H1 (cell line): ENCODE data around the gene PLBD1. TPM values are rescaled to one million over a fixed set of nuclear protein-coding genes. Genes with fewer than 3 reads are reported as not detected.

ENCODE experiments used
- CTCF ChIA-PET: fragments of 300-600 bp; sonication (Branson Sonifier 250); formaldehyde crosslinking; loops from one replicate; lab custom pipeline; 2021; ENCODE audit not compliant: partially characterized antibody; lab: Charles Lee
- POLR2A ChIA-PET: fragments of 300-600 bp; sonication (Branson Sonifier 250); formaldehyde crosslinking; loops from one replicate; lab custom pipeline; 2021; ENCODE audit warnings: inconsistent platforms; ENCODE audit not compliant: partially characterized antibody; lab: Charles Lee
- DNase-seq, 2 experiments: peaks; one replicate each; pipeline versions ENCODE4 v3.0.0 to v3.0.0-alpha.2; 2010 to 2022; ENCODE audit warnings: low spot score in 2 of 2, low read depth in 1 of 2, mixed read lengths in 1 of 2
- FAIRE-seq: peaks from 2 replicates; lab custom pipeline; 2011; peaks lifted over from hg19 to GRCh38; lab: Jason Lieb, UNC
- H2AFZ ChIP-seq: 2 replicates; pipeline ENCODE4 v1.8.1; 2012; ENCODE audit warnings: low read length, inconsistent platforms
- H2AK5ac ChIP-seq: 2 replicates; pipeline ENCODE4 v1.6.1; 2013; ENCODE audit warnings: low read depth, low read length
- H2BK120ac ChIP-seq: replicated peaks from 2 replicates; pipeline ENCODE3; 2013; ENCODE audit warnings: low read depth, low read length, inconsistent platforms
- H2BK12ac ChIP-seq: 2 replicates; pipeline ENCODE4 v1.6.1; 2013; ENCODE audit warnings: low read depth, low read length
- H2BK15ac ChIP-seq: 2 replicates; pipeline ENCODE4 v1.6.1; 2013; ENCODE audit warnings: low read length
- H2BK20ac ChIP-seq: 2 replicates; pipeline ENCODE4 v1.6.1; 2013; ENCODE audit warnings: low read length
- H2BK5ac ChIP-seq: 2 replicates; pipeline ENCODE4 v1.6.1; 2013; ENCODE audit warnings: low read depth, low read length
- H3K14ac ChIP-seq: 2 replicates; pipeline ENCODE4 v1.6.1; 2013; ENCODE audit warnings: inconsistent platforms; ENCODE audit not compliant: insufficient read length
- H3K18ac ChIP-seq: 2 replicates; pipeline ENCODE4 v1.6.1; 2013; ENCODE audit warnings: low read length; ENCODE audit errors: extremely low read depth
- H3K23ac ChIP-seq: 2 replicates; pipeline ENCODE4 v1.6.1; 2013; ENCODE audit warnings: inconsistent platforms; ENCODE audit not compliant: insufficient read length
- H3K23me2 ChIP-seq: 2 replicates; pipeline ENCODE4 v1.6.1; 2013; ENCODE audit warnings: low read depth, low read length
- H3K27ac ChIP-seq: 2 replicates; pipeline ENCODE4 v1.6.1; 2011; ENCODE audit warnings: low read depth, low read length, inconsistent platforms
- H3K27me3 ChIP-seq, 4 experiments: replicated peaks in 1 of 4; 1 replicate in 1 of 4; 2 replicates in 3 of 4; pipeline versions ENCODE4 v1.6.1 to v1.8.1; 2011 to 2013; ENCODE audit warnings: low read length in 3 of 4, mild to moderate bottlenecking in 3 of 4, inconsistent platforms in 2 of 4, mixed read lengths in 2 of 4, moderate library complexity in 1 of 4; ENCODE audit not compliant: control insufficient read depth in 3 of 4, insufficient read depth in 3 of 4; ENCODE audit errors: extremely low read depth in 1 of 4
- H3K36me3 ChIP-seq, 4 experiments: 2 replicates each; pipeline versions ENCODE4 v1.6.1 to v1.8.1; 2011 to 2013; ENCODE audit warnings: mild to moderate bottlenecking in 4 of 4, low read length in 3 of 4, moderate library complexity in 2 of 4, control low read depth in 1 of 4, inconsistent platforms in 1 of 4; ENCODE audit not compliant: insufficient read depth in 4 of 4, control insufficient read depth in 2 of 4
- H3K4ac ChIP-seq: replicated peaks from 2 replicates; pipeline ENCODE3; 2013; ENCODE audit warnings: low read length, low read depth, mixed read lengths, inconsistent platforms; ENCODE audit not compliant: insufficient read length
- H3K4me1 ChIP-seq, 4 experiments: replicated peaks in 1 of 4; 1 replicate in 1 of 4; 2 replicates in 3 of 4; pipeline versions ENCODE4 v1.6.1 to v1.8.1; 2011 to 2013; ENCODE audit warnings: low read length in 3 of 4, inconsistent platforms in 2 of 4, mixed read lengths in 1 of 4; ENCODE audit not compliant: insufficient read depth in 4 of 4, control insufficient read depth in 3 of 4
- H3K4me2 ChIP-seq, 2 experiments: 2 replicates each; pipeline versions ENCODE4 v1.6.1 to v1.8.1; 2011 to 2013; ENCODE audit warnings: low read depth in 2 of 2, low read length in 2 of 2, control low read depth in 1 of 2, inconsistent platforms in 1 of 2, mild to moderate bottlenecking in 1 of 2; ENCODE audit not compliant: insufficient read depth in 1 of 2
- H3K4me3 ChIP-seq, 4 experiments: fragments of 200-600, 300-600 bp in 1 of 4; sonication (generic), shearing (Covaris generic), sonication (Bioruptor Twin) in 1 of 4; 2 replicates each; pipeline versions ENCODE4 v1.5.1 to v1.8.1; 2011 to 2016; ENCODE audit warnings: low read length in 4 of 4, low read depth in 3 of 4, control low read depth in 2 of 4, inconsistent platforms in 2 of 4, mild to moderate bottlenecking in 2 of 4, mixed read lengths in 1 of 4, moderate library complexity in 1 of 4; ENCODE audit not compliant: insufficient read depth in 2 of 4; ENCODE audit errors: extremely low read depth in 1 of 4
- H3K56ac ChIP-seq: replicated peaks from 2 replicates; pipeline ENCODE3; 2013; ENCODE audit warnings: low read depth, mild to moderate bottlenecking, mixed read lengths, low read length, inconsistent platforms; ENCODE audit not compliant: insufficient read length
- H3K79me1 ChIP-seq: 2 replicates; pipeline ENCODE4 v1.6.1; 2013; ENCODE audit warnings: low read depth, low read length, control low read depth
- H3K79me2 ChIP-seq, 2 experiments: 2 replicates each; pipeline versions ENCODE4 v1.6.1 to v1.8.1; 2012 to 2013; ENCODE audit warnings: low read length in 2 of 2, mild to moderate bottlenecking in 2 of 2, inconsistent platforms in 1 of 2; ENCODE audit not compliant: insufficient read depth in 2 of 2, control insufficient read depth in 1 of 2
- H3K9ac ChIP-seq, 4 experiments: replicated peaks in 1 of 4; 1 replicate in 1 of 4; 2 replicates in 3 of 4; pipeline versions ENCODE4 v1.6.1 to v1.8.1; 2011 to 2013; ENCODE audit warnings: low read depth in 3 of 4, low read length in 3 of 4, control low read depth in 2 of 4, mild to moderate bottlenecking in 2 of 4, moderate library complexity in 2 of 4, inconsistent platforms in 1 of 4; ENCODE audit errors: extremely low read depth in 1 of 4
- H3K9me3 ChIP-seq, 2 experiments: 2 replicates each; pipeline versions ENCODE4 v1.6.1 to v1.8.1; 2012 to 2013; ENCODE audit warnings: mild to moderate bottlenecking in 2 of 2, moderate library complexity in 2 of 2, control low read depth in 1 of 2, inconsistent platforms in 1 of 2, low read depth in 1 of 2, low read length in 1 of 2, mixed read lengths in 1 of 2; ENCODE audit not compliant: insufficient read depth in 2 of 2
- H4K20me1 ChIP-seq, 2 experiments: replicated peaks in 1 of 2; 2 replicates each; pipeline versions ENCODE3 to v1.8.1; 2011 to 2013; ENCODE audit warnings: inconsistent platforms in 2 of 2, low read length in 2 of 2, mild to moderate bottlenecking in 1 of 2; ENCODE audit not compliant: insufficient read depth in 2 of 2, control insufficient read depth in 1 of 2
- H4K5ac ChIP-seq: 2 replicates; pipeline ENCODE4 v1.6.1; 2013; ENCODE audit warnings: low read length, low read depth, mixed read lengths, inconsistent platforms; ENCODE audit not compliant: insufficient read length
- H4K8ac ChIP-seq: 2 replicates; pipeline ENCODE4 v1.8.0; 2013; ENCODE audit warnings: mild to moderate bottlenecking, moderate library complexity, low read length, inconsistent platforms; ENCODE audit not compliant: insufficient read depth; ENCODE audit errors: extremely low read depth
- H4K91ac ChIP-seq: replicated peaks from 2 replicates; pipeline ENCODE3; 2013; ENCODE audit warnings: low read length, mixed read lengths, inconsistent platforms; ENCODE audit not compliant: insufficient read length
- BCL11A ChIP-seq, 2 experiments: IDR thresholded peaks; one replicate each; pipeline ENCODE4 v1.6.1; 2011; ENCODE audit warnings: low read depth in 2 of 2, low read length in 2 of 2, mild to moderate bottlenecking in 2 of 2
- EP300 ChIP-seq, 2 experiments: IDR thresholded peaks; 1 replicate in 1 of 2; 2 replicates in 1 of 2; pipeline ENCODE4 v1.6.1; 2011 to 2012; ENCODE audit warnings: low read depth in 2 of 2, low read length in 2 of 2, mild to moderate bottlenecking in 2 of 2, borderline replicate concordance in 1 of 2, inconsistent platforms in 1 of 2, moderate library complexity in 1 of 2
- JUN ChIP-seq: IDR thresholded peaks from 2 replicates; pipeline ENCODE4 v1.6.1; 2011; ENCODE audit warnings: low read depth, mild to moderate bottlenecking, improper control_type of control experiment, low read length
- POLR2AphosphoS5 ChIP-seq: IDR thresholded peaks from 2 replicates; pipeline ENCODE4 v1.6.1; 2011; ENCODE audit warnings: low read depth, low read length
- RBBP5 ChIP-seq: IDR thresholded peaks from 2 replicates; pipeline ENCODE4 v1.7.1; 2012; ENCODE audit warnings: low read depth, mild to moderate bottlenecking, inconsistent platforms, low read length, moderate library complexity, borderline replicate concordance
- whole genome bisulfite sequencing, 2 experiments: shearing (Covaris generic) in 1 of 2; methylation state at CpG; one replicate each; pipeline versions ENCODE4 v1.1.6 to v1.1.7; 2013 to 2015; ENCODE audit warnings: low lambda C conversion rate in 2 of 2, mixed read lengths in 2 of 2, inconsistent platforms in 1 of 2, low coverage in 1 of 2, missing lambda C conversion rate in 1 of 2; ENCODE audit not compliant: insufficient replicate concordance in 2 of 2, insufficient coverage in 1 of 2, insufficient read length in 1 of 2; ENCODE audit errors: extremely low coverage in 1 of 2, missing lambda C conversion rate in 1 of 2; 5-methylcytosine and 5-hydroxymethylcytosine counted together
- polyA plus RNA-seq, 7 experiments: library from polyadenylated mRNA; depleted of rRNA in 3 of 7; stranded (reverse) in 5 of 7; unstranded in 2 of 7; fragments of >200 nt in 5 of 7; fragments of 200-250 nt in 2 of 7; gene quantifications; 1 replicate in 5 of 7; 2 replicates in 1 of 7; 4 replicates in 1 of 7; pipeline versions ENCODE4 v1.2.1 to v1.2.3, GENCODE V29; 2011 to 2013; ENCODE audit warnings: missing spikeins in 2 of 7, mixed read lengths in 2 of 7
- total RNA-seq: library from RNA; stranded (reverse); fragmentation: NEBNext Ultra II Directional; extraction: Animal tissue kit (Norgen Biotek cat#: 25700); gene quantifications from 2 replicates; pipeline ENCODE4 v1.2.1, GENCODE V29; 2021

PLBD1 gene
- total and polyA plus RNA-seq, 2 of the 8 experiments (the other 6 are each of a cell fraction or from before 2014, with no cell fraction given) = 6.3 to 12.3 TPM

- Histone ChIP-seq H3K23ac (no peak overlapping the region), H2AFZ (no peak overlapping the region), H3K4me2 (no peak overlapping the region), H4K8ac (no peak overlapping the region), H4K5ac (no peak overlapping the region), H2BK15ac (no peak overlapping the region), H3K79me2 (no peaks in the 10 kb centered on the region), H3K36me3 (no peaks in the 10 kb centered on the region), H3K4me1 (no peaks in the 10 kb centered on the region)
- no peak for DNase-seq
- no peak for FAIRE-seq
- 82% methylated on average over 8 of the region's 8 CpGs; no CpG with 5 or more reads in 1 of the 2 experiments for WGBS, 2 experiments
- TF ChIP-seq JUN (no peak), POLR2AphosphoS5 (no peak), EP300 (IDR thresholded peaks at IDR 0.05; ENCODE audit: borderline replicate concordance in 1 of 2, low read depth in 2 of 2, low read length in 2 of 2) (no peak), RBBP5 (no peak), BCL11A (IDR thresholded peaks at IDR 0.05; ENCODE audit: low read depth in 2 of 2, low read length in 2 of 2) (no peak)
- TF ChIP-seq, all 59 proteins: peak for 0
- no peak overlapping the region for H4K91ac ChIP-seq
- no peaks in the 10 kb centered on the region for H3K79me1 ChIP-seq
- no peak overlapping the region for H3K9ac ChIP-seq
- no peak overlapping the region for H2BK5ac ChIP-seq
- no peak overlapping the region for H3K27ac ChIP-seq
- no peak overlapping the region for H2BK12ac ChIP-seq
- H3K23me2 ChIP-seq = no peaks in the 10 kb centered on the region
- no peak overlapping the region for H3K14ac ChIP-seq
- POLR2A ChIA-PET = no interaction called here
- no peak overlapping the region for H3K18ac ChIP-seq
- no peaks in the 10 kb centered on the region for H3K9me3 ChIP-seq
- CTCF ChIA-PET = no interaction called here
- H2AK5ac ChIP-seq = no peak overlapping the region
- H2BK120ac ChIP-seq = no peak overlapping the region
- H2BK20ac ChIP-seq = no peak overlapping the region
- H3K4ac ChIP-seq = no peak overlapping the region
- no peaks in the 10 kb centered on the region for H4K20me1 ChIP-seq
- H3K27me3 ChIP-seq = no peaks in the 10 kb centered on the region
- H3K4me3 ChIP-seq = no peak overlapping the region
- H3K56ac ChIP-seq = no peak overlapping the region
Observed at GRCh38 chr12:14576896-14577295, 9.2 kb upstream of the PLBD1 start.
